GM19025 (cell line): ENCODE data around the gene TAF12.
A peak's percentile ranks its signal among the peaks of the same experiment; 100 is the strongest.
"Not testable (repeated sequence)": the region's sequence is repeated elsewhere in the genome, so short reads cannot be mapped to it uniquely, and the experiment has no call there.

Source experiments
- ATAC-seq: cut with Tn5 transposase; IDR thresholded peaks from one replicate; pipeline ENCODE4 v1.9.1; 2021; ENCODE audit warnings: mild to moderate bottlenecking, low read depth, moderate library complexity; ENCODE audit not compliant: unreplicated experiment

TAF12 gene

GRCh38 chr1:28646040-28646439, 3.2 kb upstream of the TAF12 start:
- no peak for ATAC-seq

GRCh38 chr1:28645406-28645805, 2.5 kb upstream of the TAF12 start:
- ATAC-seq: not testable (repeated sequence)

- no peak for ATAC-seq
Measured at GRCh38 chr1:28644494-28644893, 1.6 kb upstream of the TAF12 start.

- ATAC-seq: peak; percentile 10
Measured at GRCh38 chr1:28642056-28642846, 616 bp downstream of the TAF12 start.

GRCh38 chr1:28640766-28641165, 2.1 kb downstream of the TAF12 start:
- ATAC-seq: no peak

GRCh38 chr1:28632560-28632959, 10.3 kb downstream of the TAF12 start:
- no peak for ATAC-seq

- no peak for ATAC-seq
Measured at GRCh38 chr1:28631713-28632112, 11.2 kb downstream of the TAF12 start.

GRCh38 chr1:28613175-28613574, 29.7 kb downstream of the TAF12 start:
- ATAC-seq: no peak

GRCh38 chr1:28606771-28607170, 36.1 kb downstream of the TAF12 start:
- ATAC-seq: no peak

- ATAC-seq: no peak
Measured at GRCh38 chr1:28604962-28605361, 37.9 kb downstream of the TAF12 start.

GRCh38 chr1:28604411-28604810, 38.5 kb downstream of the TAF12 start:
- no peak for ATAC-seq

- ATAC-seq: no peak
Measured at GRCh38 chr1:28602536-28603439, 40.1 kb downstream of the TAF12 start.

- ATAC-seq: no peak
Measured at GRCh38 chr1:28601696-28602095, 41.2 kb downstream of the TAF12 start.

- ATAC-seq: not testable (repeated sequence)
Measured at GRCh38 chr1:28596276-28596675, 46.6 kb downstream of the TAF12 start.

- no peak for ATAC-seq
Measured at GRCh38 chr1:28595412-28596191, 47.3 kb downstream of the TAF12 start.

GRCh38 chr1:28594686-28595411, 48.0 kb downstream of the TAF12 start:
- not testable (repeated sequence) for ATAC-seq

- not testable (repeated sequence) for ATAC-seq
Measured at GRCh38 chr1:28593988-28594356, 48.9 kb downstream of the TAF12 start.

- ATAC-seq: no peak
Measured at GRCh38 chr1:28592321-28593071, 50.4 kb downstream of the TAF12 start.

- ATAC-seq: no peak
Measured at GRCh38 chr1:28591708-28592320, 51.1 kb downstream of the TAF12 start, which contains the start of gene RAB42. Gene RAB42 (plus strand): TSS chr1:28592265. CDS start chr1:28592512, 247 bp downstream.
